ENCODE data around the gene LUC7L. TPM values are rescaled to one million over a fixed set of nuclear protein-coding genes. Genes with fewer than 3 reads are reported as not detected.

Gene LUC7L
- total and polyA plus RNA-seq, 2 of the 8 experiments (the other 6 are each of a cell fraction or from before 2014, with no cell fraction given), result 49.7 to 129 TPM

GRCh38 chr16:200388-200787, 28.9 kb downstream of the LUC7L start (continued):
- TF ChIP-seq MAFK (IDR thresholded peaks at IDR 0.05; ENCODE audit: low read depth, low read length) (no peak), MAX (IDR thresholded peaks at IDR 0.05) (no peak), SRF (IDR thresholded peaks at IDR 0.05; ENCODE audit: low read depth, low read length) (no peak)
